ENCODE data around the gene SLC23A2. TPM values are rescaled to one million over a fixed set of nuclear protein-coding genes. Genes with fewer than 3 reads are reported as not detected.

The SLC23A2 gene
- total RNA-seq, 1 experiment from 2014 or later = 16.3 TPM

- BruUV-seq (replicated peaks) = no TSS peak
- CTCF ChIA-PET = no interaction called here
- DNase-seq (ENCODE audit: low read depth, low spot score) (no peak), ATAC-seq (no peak)
- H3K27me3 ChIP-seq (ENCODE audit: insufficient read depth, low read length) = no peaks in the 10 kb centered on the region
- no peak overlapping the region for H3K9ac ChIP-seq (ENCODE audit: low read length)
- H3K79me2 ChIP-seq (ENCODE audit: insufficient read depth, low read length) = no peaks in the 10 kb centered on the region
- H3K4me3 ChIP-seq (replicated peaks in 1 of 2; ENCODE audit: low read depth in 1 of 2, low read length in 2 of 2) = no peak overlapping the region
- TF ChIP-seq CTCF (IDR thresholded peaks at IDR 0.05 in 2 of 3, conservative IDR thresholded peaks at IDR 0.05 in 1 of 3; ENCODE audit: borderline replicate concordance in 1 of 3, insufficient read depth in 1 of 3, low read depth in 2 of 3, low read length in 2 of 3) (no peak), POLR2A (IDR thresholded peaks at IDR 0.05; ENCODE audit: borderline replicate concordance, extremely low read depth, insufficient read depth, insufficient read length) (no peak), SP1 (IDR thresholded peaks at IDR 0.05; ENCODE audit: low read depth) (no peak), ZNF274 (IDR thresholded peaks at IDR 0.05; ENCODE audit: low read depth, low read length) (no peak)
- RAD21 ChIA-PET (ENCODE audit: low non-redundant PET in 1 of 2, low total read pairs in 2 of 2, uncharacterized antibody in 2 of 2, unreplicated experiment in 2 of 2) = no interaction called here
- POLR2A ChIA-PET = no interaction called here
- H3K4me1 ChIP-seq (ENCODE audit: control insufficient read depth in 1 of 2, insufficient read depth in 2 of 2, low read length in 2 of 2) = no peaks in the 10 kb centered on the region
- H3K9me3 ChIP-seq (ENCODE audit: control insufficient read depth in 1 of 2, insufficient read depth in 1 of 2, low read depth in 1 of 2, low read length in 2 of 2) = no peaks in the 10 kb centered on the region
- no peak overlapping the region for H2AFZ ChIP-seq (ENCODE audit: low read depth, low read length, poor library complexity, severe bottlenecking)
- H3K36me3 ChIP-seq (ENCODE audit: control insufficient read depth in 1 of 2, insufficient read depth in 2 of 2, low read length in 2 of 2) = peaks cover 4 to 14% of the 10 kb centered on the region in 2 experiments; a peak in 3 of 4 replicates
- intact Hi-C loops (cut with micrococcal nuclease) = no loop called here
- no peak overlapping the region for H3K27ac ChIP-seq (ENCODE audit: low read depth, low read length)
- H4K20me1 ChIP-seq (ENCODE audit: insufficient read depth) = no peaks in the 10 kb centered on the region
- H3K9me2 ChIP-seq (ENCODE audit: insufficient read depth) = no peaks in the 10 kb centered on the region
- H3K4me2 ChIP-seq (ENCODE audit: low read length) = no peak overlapping the region
Measured at GRCh38 chr20:4867051-4867450, 134.3 kb downstream of the SLC23A2 start.

- H3K9me3 ChIP-seq (ENCODE audit: control insufficient read depth in 1 of 2, insufficient read depth in 1 of 2, low read depth in 1 of 2, low read length in 2 of 2) = no peaks in the 10 kb centered on the region
- TF ChIP-seq RAD21 (IDR thresholded peaks at IDR 0.05; ENCODE audit: low read depth) (no peak), MAX (IDR thresholded peaks at IDR 0.05) (no peak), POLR2A (IDR thresholded peaks at IDR 0.05; ENCODE audit: borderline replicate concordance, extremely low read depth, insufficient read depth, insufficient read length) (no peak), ZBTB33 (IDR thresholded peaks at IDR 0.05; ENCODE audit: extremely low read depth, insufficient replicate concordance, low read length) (no peak), EZH2 (IDR thresholded peaks at IDR 0.05) (no peak), CTCF (IDR thresholded peaks at IDR 0.05 in 2 of 3, conservative IDR thresholded peaks at IDR 0.05 in 1 of 3; ENCODE audit: borderline replicate concordance in 1 of 3, insufficient read depth in 1 of 3, low read depth in 2 of 3, low read length in 2 of 3) (no peak), SRF (IDR thresholded peaks at IDR 0.05; ENCODE audit: low read depth) (no peak), SIN3A (IDR thresholded peaks at IDR 0.05; ENCODE audit: low read depth) (no peak), ATF3 (IDR thresholded peaks at IDR 0.05) (no peak)
- H3K79me2 ChIP-seq (ENCODE audit: insufficient read depth, low read length) = no peaks in the 10 kb centered on the region
- DNase-seq (ENCODE audit: low read depth, low spot score) (no peak), ATAC-seq (no peak)
- H3K4me1 ChIP-seq (ENCODE audit: control insufficient read depth in 1 of 2, insufficient read depth in 2 of 2, low read length in 2 of 2) = no peaks in the 10 kb centered on the region
- H3K27ac ChIP-seq (ENCODE audit: low read depth, low read length) = no peak overlapping the region
- H4K20me1 ChIP-seq (ENCODE audit: insufficient read depth) = no peaks in the 10 kb centered on the region
- no peaks in the 10 kb centered on the region for H3K9me2 ChIP-seq (ENCODE audit: insufficient read depth)
- intact Hi-C loops (cut with micrococcal nuclease) = no loop called here
- H3K36me3 ChIP-seq (ENCODE audit: control insufficient read depth in 1 of 2, insufficient read depth in 2 of 2, low read length in 2 of 2) = peaks cover 4 to 20% of the 10 kb centered on the region in 2 experiments; a peak in 3 of 4 replicates
- no TSS peak for BruUV-seq (replicated peaks)
- H3K9ac ChIP-seq (ENCODE audit: low read length) = no peak overlapping the region
- H2AFZ ChIP-seq (ENCODE audit: low read depth, low read length, poor library complexity, severe bottlenecking) = no peak overlapping the region
- no peaks in the 10 kb centered on the region for H3K27me3 ChIP-seq (ENCODE audit: insufficient read depth, low read length)
- ChIA-PET POLR2A (no interaction called here), RAD21 (ENCODE audit: low non-redundant PET in 1 of 2, low total read pairs in 2 of 2, uncharacterized antibody in 2 of 2, unreplicated experiment in 2 of 2) (no interaction called here), CTCF (no interaction called here)
- H3K4me2 ChIP-seq (ENCODE audit: low read length) = no peak overlapping the region
- no peak overlapping the region for H3K4me3 ChIP-seq (replicated peaks in 1 of 2; ENCODE audit: low read depth in 1 of 2, low read length in 2 of 2)
Measured at GRCh38 chr20:4866429-4866828, 134.9 kb downstream of the SLC23A2 start.
